ENCODE measurements around the gene SEC63. TPM values are rescaled to one million over a fixed set of nuclear protein-coding genes. Genes with fewer than 3 reads are reported as not detected.

SEC63 gene
- total and polyA plus RNA-seq, 2 of the 4 experiments (the other 2 are of a cell fraction) = 8.6 to 22.4 TPM

- Histone ChIP-seq H3K4me3 (ENCODE audit: insufficient read depth, low read depth, low read length) (no peak overlapping the region), H4K5ac (ENCODE audit: low read depth, low read length) (no peak overlapping the region), H3K4ac (ENCODE audit: low read depth, low read length) (peak overlapping the region; percentile 8; the same call in 1 of the 2 replicates), H3K27me3 (ENCODE audit: control insufficient read depth, insufficient read depth, low read length) (no peaks in the 10 kb centered on the region), H2AK5ac (ENCODE audit: low read depth, low read length) (no peak overlapping the region), H3K4me2 (ENCODE audit: low read depth, low read length) (no peak overlapping the region), H3K36me3 (ENCODE audit: control insufficient read depth, insufficient read depth, low read length) (peaks cover 8% of the 10 kb centered on the region), H3K23ac (ENCODE audit: low read depth, low read length) (no peak overlapping the region), H3K4me1 (ENCODE audit: control insufficient read depth, insufficient read depth, low read length) (peaks cover 3% of the 10 kb centered on the region; the same call in 1 of the 2 replicates), H3K9me1 (ENCODE audit: insufficient read depth, low read length) (peaks cover 8% of the 10 kb centered on the region; the same call in 1 of the 2 replicates), H3K9me3 (ENCODE audit: control insufficient read depth, insufficient read depth, low read length) (no peaks in the 10 kb centered on the region), H2AFZ (replicated peaks; ENCODE audit: low read length, poor library complexity) (no peak overlapping the region), H2AK9ac (replicated peaks; ENCODE audit: low read depth, low read length, poor library complexity) (no peak overlapping the region), H4K91ac (ENCODE audit: insufficient read depth, low read depth, low read length) (no peak overlapping the region), H3K9ac (ENCODE audit: low read depth, low read length) (no peak overlapping the region), H2BK15ac (ENCODE audit: low read depth, low read length) (no peak overlapping the region), H2BK5ac (ENCODE audit: low read depth, low read length, poor library complexity, severe bottlenecking) (no peak overlapping the region), H2BK120ac (ENCODE audit: low read depth, low read length) (no peak overlapping the region), H4K20me1 (ENCODE audit: insufficient read depth, low read length) (peaks cover 5% of the 10 kb centered on the region), H3K27ac (ENCODE audit: insufficient read depth, low read length) (no peak overlapping the region), H4K8ac (ENCODE audit: low read depth in 2 of 2, low read length in 2 of 2) (no peak overlapping the region), H3K56ac (ENCODE audit: extremely low read depth, insufficient read depth, low read length) (no peak overlapping the region), H2BK20ac (ENCODE audit: low read depth, low read length) (no peak overlapping the region), H3K79me1 (ENCODE audit: low read depth in 1 of 2, low read length in 2 of 2) (peaks cover 0 to 7% of the 10 kb centered on the region in 2 experiments; a peak in 1 of 4 replicates), H3K18ac (ENCODE audit: low read depth, low read length) (no peak overlapping the region), H3K14ac (replicated peaks; ENCODE audit: low read depth, low read length) (no peak overlapping the region)
- ATAC-seq (ENCODE audit: low read depth) (no peak), DNase-seq (no peak)
- no peak for TF ChIP-seq FOS (IDR thresholded peaks at IDR 0.05; ENCODE audit: low read depth, low read length)
- TF ChIP-seq CTCF (conservative IDR thresholded peaks at IDR 0.05; ENCODE audit: low read depth, low read length) = no peak
- no peak for TF ChIP-seq SMC3 (IDR thresholded peaks at IDR 0.05; ENCODE audit: low read depth, low read length)
- TF ChIP-seq RFX5 (IDR thresholded peaks at IDR 0.05; ENCODE audit: low read depth, low read length) = no peak
- TF ChIP-seq ELK1 (IDR thresholded peaks at IDR 0.05; ENCODE audit: borderline replicate concordance, low read depth, low read length) = no peak
- TF ChIP-seq NFE2L2 (IDR thresholded peaks at IDR 0.05; ENCODE audit: low read depth, low read length) = no peak
- TF ChIP-seq MAZ (IDR thresholded peaks at IDR 0.05; ENCODE audit: borderline replicate concordance, low read depth, low read length) = no peak
- no peak for TF ChIP-seq MAFK (IDR thresholded peaks at IDR 0.05; ENCODE audit: low read depth, low read length)
- no peak for TF ChIP-seq POLR2A (IDR thresholded peaks at IDR 0.05; ENCODE audit: low read depth, low read length)
- TF ChIP-seq BHLHE40 (IDR thresholded peaks at IDR 0.05; ENCODE audit: low read depth, low read length) = no peak
- TF ChIP-seq CEBPB (IDR thresholded peaks at IDR 0.05; ENCODE audit: low read depth, low read length) = no peak
- no TSS peak for BruUV-seq (replicated peaks)
- ChIA-PET POLR2A (ENCODE audit: unreplicated experiment) (no interaction called here), CTCF (interaction anchor here (0.6 kb wide), 2 partner anchors 181 to 1992 kb away, joined by 3 read pairs; no protein-coding TSS in a partner anchor)
- in situ Hi-C loops (cut with MboI; ENCODE audit: low sequenced_read_pairs) = no loop called here
- dilution Hi-C loops (cut with HindIII; ENCODE audit: low sequenced_read_pairs, unreplicated experiment) = no loop called here
- WGBS, 2 experiments (ENCODE audit: extremely low coverage in 2 of 2, insufficient read length in 1 of 2) = no CpG with 5 or more reads among the region's 3 CpGs
- intact Hi-C loops (cut with micrococcal nuclease) = loop anchor here (5.0 kb wide), 1 partner anchor 192 kb away; no protein-coding TSS in a partner anchor
Observed at GRCh38 chr6:107868867-107869611, 89.0 kb downstream of the SEC63 start.
